Smooth muscle cell (in vitro differentiated cells): ENCODE measurements around the gene CEACAM18. TPM values are rescaled to one million over a fixed set of nuclear protein-coding genes. Genes with fewer than 3 reads are reported as not detected.

Experiments used
- DNase-seq: peaks from one replicate; lab custom pipeline; 2025; ENCODE audit not compliant: unreplicated experiment; lab: John Stamatoyannopoulos, UW
- H2AFZ ChIP-seq: fragments of 200-600 bp; sonication (generic); 2 replicates; pipeline ENCODE4 v1.6.0; 2016; ENCODE audit warnings: antibody characterized with exemption, low read depth, mild to moderate bottlenecking
- H3F3A ChIP-seq: fragments of 200-600 bp; sonication (generic); 2 replicates; pipeline ENCODE4 v1.6.0; 2017; ENCODE audit warnings: antibody characterized with exemption, low read depth
- H3K27ac ChIP-seq: fragments of 200-600 bp; sonication (generic); 2 replicates; pipeline ENCODE4 v1.5.1; 2016; ENCODE audit warnings: low read depth, mild to moderate bottlenecking
- H3K27me3 ChIP-seq: fragments of 200-600 bp; sonication (generic); 2 replicates; pipeline ENCODE4 v1.6.1; 2016; ENCODE audit warnings: low read depth, mild to moderate bottlenecking
- H3K36me3 ChIP-seq: fragments of 200-600 bp; sonication (generic); 2 replicates; pipeline ENCODE4 v1.5.1; 2016; ENCODE audit warnings: low read depth
- H3K4me1 ChIP-seq: fragments of 200-600 bp; sonication (generic); 2 replicates; pipeline ENCODE4 v1.5.1; 2016; ENCODE audit warnings: low read depth
- H3K4me2 ChIP-seq: fragments of 200-600 bp; sonication (generic); 2 replicates; pipeline ENCODE4 v1.6.0; 2016; ENCODE audit warnings: mild to moderate bottlenecking
- H3K4me3 ChIP-seq: fragments of 200-600 bp; sonication (generic); 2 replicates; pipeline ENCODE4 v1.5.1; 2016; ENCODE audit warnings: mild to moderate bottlenecking
- H3K79me2 ChIP-seq: fragments of 200-600 bp; sonication (generic); 2 replicates; pipeline ENCODE4 v1.6.0; 2016; ENCODE audit warnings: low read depth, mild to moderate bottlenecking
- H3K9ac ChIP-seq: fragments of 200-600 bp; sonication (generic); 2 replicates; pipeline ENCODE4 v1.6.0; 2016; ENCODE audit warnings: low read depth
- H3K9me3 ChIP-seq: fragments of 200-600 bp; sonication (generic); replicated peaks from 2 replicates; pipeline ENCODE4 v1.5.1; 2016; ENCODE audit warnings: low read depth
- H4K20me1 ChIP-seq: fragments of 200-600 bp; sonication (generic); 2 replicates; pipeline ENCODE4 v1.6.0; 2016; ENCODE audit warnings: low read depth
- CTCF ChIP-seq: fragments of 200-600 bp; sonication (generic); IDR thresholded peaks from 2 replicates; pipeline ENCODE4 v1.5.1; 2017; ENCODE audit warnings: borderline replicate concordance, mild to moderate bottlenecking, antibody characterized with exemption; ENCODE audit not compliant: insufficient read depth, poor library complexity, severe bottlenecking
- WGBS: methylation state at CpG from one replicate; pipeline ENCODE4 v1.1.7; 2016; ENCODE audit warnings: low lambda C conversion rate; 5-methylcytosine and 5-hydroxymethylcytosine counted together
- polyA plus RNA-seq: library from polyadenylated mRNA; unstranded; fragments of >200 nt; fragmentation: Nextera tagmentation; extraction: Ambion mirVana; gene quantifications from 2 replicates; pipeline ENCODE4 v1.2.1, GENCODE V29; 2016
- total RNA-seq: library from RNA; depleted of rRNA; stranded (reverse); fragments of >200 nt; gene quantifications from 2 replicates; pipeline ENCODE4 v1.2.3, GENCODE V29; 2014

CEACAM18 gene
- total and polyA plus RNA-seq, 2 experiments from 2014 or later, result not detected

- Histone ChIP-seq H3K9ac (no peak overlapping the region), H3K27me3 (no peaks in the 10 kb centered on the region), H3F3A (no peaks in the 10 kb centered on the region), H4K20me1 (no peaks in the 10 kb centered on the region), H3K79me2 (no peaks in the 10 kb centered on the region), H3K4me3 (no peak overlapping the region), H3K9me3 (no peaks in the 10 kb centered on the region), H3K27ac (no peak overlapping the region), H3K4me2 (no peak overlapping the region), H3K4me1 (no peaks in the 10 kb centered on the region), H3K36me3 (no peaks in the 10 kb centered on the region), H2AFZ (no peak overlapping the region)
- no peak for TF ChIP-seq CTCF
- 69% methylated on average over 1 of the region's 1 CpG for WGBS
- no peak for DNase-seq
Observed at GRCh38 chr19:51434456-51434855, 43.9 kb upstream of the CEACAM18 start.

- no peak for DNase-seq
- no peaks in the 10 kb centered on the region for H3K36me3 ChIP-seq
- no peaks in the 10 kb centered on the region for H4K20me1 ChIP-seq
- no peaks in the 10 kb centered on the region for H3K79me2 ChIP-seq
- no peak overlapping the region for H3K4me2 ChIP-seq
- H3K4me1 ChIP-seq, result no peaks in the 10 kb centered on the region
- H3K4me3 ChIP-seq, result no peak overlapping the region
- WGBS, result 73% methylated on average over 5 of the region's 5 CpGs
- no peaks in the 10 kb centered on the region for H3K27me3 ChIP-seq
- no peak overlapping the region for H3K27ac ChIP-seq
- H2AFZ ChIP-seq, result no peak overlapping the region
- no peaks in the 10 kb centered on the region for H3K9me3 ChIP-seq
- no peaks in the 10 kb centered on the region for H3F3A ChIP-seq
- no peak overlapping the region for H3K9ac ChIP-seq
- TF ChIP-seq CTCF, result peak; percentile 13
Observed at GRCh38 chr19:51439021-51439465, 39.3 kb upstream of the CEACAM18 start.

- no peak overlapping the region for H2AFZ ChIP-seq
- TF ChIP-seq CTCF, result no peak
- H4K20me1 ChIP-seq, result no peaks in the 10 kb centered on the region
- H3K4me3 ChIP-seq, result no peak overlapping the region
- H3K36me3 ChIP-seq, result no peaks in the 10 kb centered on the region
- H3K27ac ChIP-seq, result no peak overlapping the region
- no peaks in the 10 kb centered on the region for H3K79me2 ChIP-seq
- H3K27me3 ChIP-seq, result no peaks in the 10 kb centered on the region
- 77% methylated on average over 2 of the region's 2 CpGs for WGBS
- no peaks in the 10 kb centered on the region for H3K9me3 ChIP-seq
- no peak overlapping the region for H3K9ac ChIP-seq
- H3K4me1 ChIP-seq, result no peaks in the 10 kb centered on the region
- no peak for DNase-seq
- no peaks in the 10 kb centered on the region for H3F3A ChIP-seq
- H3K4me2 ChIP-seq, result no peak overlapping the region
Observed at GRCh38 chr19:51440052-51440451, 38.3 kb upstream of the CEACAM18 start.

- Histone ChIP-seq H4K20me1 (no peaks in the 10 kb centered on the region), H3K4me1 (no peaks in the 10 kb centered on the region), H3K36me3 (no peaks in the 10 kb centered on the region), H3K27me3 (no peaks in the 10 kb centered on the region), H3K9me3 (no peaks in the 10 kb centered on the region), H2AFZ (no peak overlapping the region), H3K4me2 (no peak overlapping the region), H3K79me2 (no peaks in the 10 kb centered on the region), H3K4me3 (no peak overlapping the region), H3F3A (no peaks in the 10 kb centered on the region), H3K9ac (no peak overlapping the region), H3K27ac (no peak overlapping the region)
- no peak for DNase-seq
- no peak for TF ChIP-seq CTCF
- WGBS, result 59% methylated on average over 11 of the region's 11 CpGs
Observed at GRCh38 chr19:51440846-51441409, 37.4 kb upstream of the CEACAM18 start.
